GM19468 (cell line): ENCODE measurements around the gene RAD21L1.

Source experiments
- ATAC-seq: cut with Tn5 transposase; IDR thresholded peaks from one replicate; pipeline ENCODE4 v1.9.1; 2021; ENCODE audit warnings: mild to moderate bottlenecking, moderate library complexity, moderate number of reproducible peaks; ENCODE audit not compliant: unreplicated experiment; ENCODE audit errors: extremely low read depth

RAD21L1 gene

DNA sequence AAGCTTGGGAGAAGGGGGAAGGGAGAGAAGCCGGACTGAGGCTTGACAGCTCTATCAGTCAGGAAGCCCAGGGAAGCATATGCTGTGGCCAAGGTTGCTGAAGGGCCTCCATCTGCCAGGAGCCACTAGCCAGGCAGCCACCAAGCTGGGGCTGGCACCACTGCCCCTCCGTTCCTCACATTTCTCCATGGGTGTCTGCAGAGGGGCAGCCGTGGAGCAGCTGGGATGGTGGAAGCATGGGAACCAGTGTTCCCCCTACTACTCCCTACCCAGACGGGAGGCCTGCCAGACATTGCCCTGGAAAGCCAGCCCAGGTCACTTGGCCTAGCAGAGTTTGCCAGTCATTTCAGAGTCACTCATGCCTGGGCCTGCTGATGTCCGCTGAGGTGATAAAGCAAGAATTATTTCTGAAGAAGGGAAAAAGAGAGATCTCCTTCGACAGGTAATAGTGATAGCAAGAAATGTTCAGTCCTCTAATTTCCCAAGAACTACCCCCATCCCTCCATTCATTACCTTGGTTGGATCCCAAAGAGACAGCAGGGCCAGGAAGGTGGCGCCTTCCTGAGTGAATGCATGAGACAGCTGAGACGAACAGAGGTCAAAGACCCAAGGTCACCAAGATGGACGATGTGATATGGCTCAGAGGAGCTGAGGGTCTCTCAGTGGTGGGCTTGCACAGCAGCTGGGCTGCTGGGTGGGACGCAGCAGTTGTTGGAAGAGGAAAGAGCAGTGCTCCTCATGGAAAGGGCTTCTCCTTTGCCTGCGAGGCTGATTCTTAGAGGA is 62.1 kb downstream of the RAD21L1 start:
- no peak for ATAC-seq

DNA sequence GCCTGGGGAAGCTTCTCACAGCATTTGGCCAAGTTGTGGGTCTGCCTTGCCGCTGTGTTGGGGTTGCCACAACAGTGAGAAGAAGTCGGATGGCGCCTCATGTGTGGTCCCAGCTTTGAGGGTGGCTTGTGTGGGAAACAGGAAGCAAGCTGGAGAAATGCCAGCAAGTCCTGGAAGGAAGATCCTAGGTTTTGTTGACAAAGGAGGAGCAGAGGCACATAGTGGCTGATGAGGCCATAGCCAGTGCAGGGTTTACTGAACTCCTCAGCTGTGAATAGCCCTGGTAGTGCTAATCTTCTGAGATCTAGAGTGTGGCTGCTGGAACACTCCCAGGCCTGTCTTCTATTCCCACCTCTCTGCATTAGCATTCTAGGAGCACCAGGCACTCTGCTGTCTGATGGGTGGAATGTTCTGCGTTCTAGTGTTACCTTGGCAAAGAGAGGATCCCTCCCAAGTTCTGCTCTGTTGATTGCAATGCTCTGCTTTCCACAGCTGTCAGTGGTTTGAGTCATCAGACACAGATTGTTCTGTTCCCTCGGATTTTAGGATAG is 65.4 kb downstream of the RAD21L1 start:
- ATAC-seq: no peak

DNA sequence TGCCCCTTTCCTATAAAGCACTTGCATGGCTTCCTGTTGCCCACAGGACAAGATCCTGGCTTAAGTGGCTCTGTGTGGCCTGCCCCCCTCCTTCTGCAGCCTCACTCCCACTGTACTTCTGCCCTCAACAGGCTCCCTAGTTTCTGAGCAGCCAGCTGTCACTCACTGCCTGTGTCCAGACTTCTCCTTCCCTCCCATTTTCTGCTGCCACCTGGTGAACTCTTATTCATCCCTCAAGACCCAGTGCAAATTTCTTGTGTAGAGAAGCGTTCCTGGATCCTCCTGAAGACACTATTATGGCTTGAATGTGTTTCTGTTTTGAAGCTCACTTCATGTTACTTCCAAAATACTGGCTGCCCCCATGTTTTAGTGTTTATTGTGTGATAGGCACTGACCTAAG is 66.8 kb downstream of the RAD21L1 start:
- no peak for ATAC-seq

DNA sequence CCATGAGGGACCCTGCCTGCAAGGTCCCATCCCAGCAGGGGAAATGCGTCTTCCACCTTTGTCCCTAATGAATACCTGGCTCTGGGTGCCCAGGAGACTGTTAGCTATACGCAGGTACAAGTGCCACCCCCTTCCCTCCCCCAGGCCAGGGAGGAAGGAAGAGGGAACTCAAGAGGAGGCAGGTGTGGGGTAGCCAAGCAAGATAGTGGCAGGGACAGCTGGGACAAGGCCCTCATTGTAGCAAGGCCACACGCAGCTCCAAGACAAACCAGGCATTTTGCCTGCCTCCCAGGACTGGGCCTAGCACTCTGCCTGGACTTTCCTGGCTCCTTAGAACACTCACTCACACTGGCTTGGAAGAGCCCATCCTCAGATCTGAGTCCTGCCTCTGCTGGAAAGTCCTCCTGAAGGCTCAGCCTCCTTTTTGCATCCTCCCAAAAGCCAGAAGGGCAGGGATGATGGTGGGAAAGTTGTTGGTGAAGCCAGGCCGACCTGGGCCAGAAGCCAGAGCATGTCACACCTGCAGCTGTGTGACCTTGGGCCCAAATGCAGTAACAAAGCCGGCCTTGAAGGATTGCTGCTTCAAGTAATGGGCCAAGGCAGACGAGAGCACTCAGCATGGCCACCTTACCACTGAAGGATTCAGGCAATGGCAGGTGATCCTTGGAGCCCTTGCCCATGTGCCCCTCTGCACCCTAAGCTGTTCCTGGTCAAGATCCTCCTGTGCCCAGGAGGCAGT is 68.0 kb downstream of the RAD21L1 start:
- no peak for ATAC-seq

DNA sequence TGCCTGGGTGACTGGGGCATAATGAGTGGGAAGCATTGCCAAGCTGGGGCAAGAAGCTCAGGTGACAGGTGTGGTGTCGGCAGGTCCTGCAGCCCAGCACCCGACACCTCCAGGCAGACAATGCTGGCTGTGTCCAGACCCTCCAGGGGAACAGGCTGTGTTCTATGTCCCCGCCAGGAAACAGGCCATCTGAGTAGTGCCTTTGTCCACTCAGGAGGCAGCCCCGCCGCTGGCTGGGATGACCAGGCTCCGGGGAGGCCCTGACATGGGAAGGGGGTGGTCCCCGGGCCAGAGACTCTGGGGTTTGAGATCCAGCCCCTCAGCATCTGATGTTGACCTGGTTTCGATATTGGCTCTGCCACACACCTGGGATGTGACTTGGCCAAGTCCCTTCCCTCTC is 68.7 kb downstream of the RAD21L1 start:
- no peak for ATAC-seq

DNA sequence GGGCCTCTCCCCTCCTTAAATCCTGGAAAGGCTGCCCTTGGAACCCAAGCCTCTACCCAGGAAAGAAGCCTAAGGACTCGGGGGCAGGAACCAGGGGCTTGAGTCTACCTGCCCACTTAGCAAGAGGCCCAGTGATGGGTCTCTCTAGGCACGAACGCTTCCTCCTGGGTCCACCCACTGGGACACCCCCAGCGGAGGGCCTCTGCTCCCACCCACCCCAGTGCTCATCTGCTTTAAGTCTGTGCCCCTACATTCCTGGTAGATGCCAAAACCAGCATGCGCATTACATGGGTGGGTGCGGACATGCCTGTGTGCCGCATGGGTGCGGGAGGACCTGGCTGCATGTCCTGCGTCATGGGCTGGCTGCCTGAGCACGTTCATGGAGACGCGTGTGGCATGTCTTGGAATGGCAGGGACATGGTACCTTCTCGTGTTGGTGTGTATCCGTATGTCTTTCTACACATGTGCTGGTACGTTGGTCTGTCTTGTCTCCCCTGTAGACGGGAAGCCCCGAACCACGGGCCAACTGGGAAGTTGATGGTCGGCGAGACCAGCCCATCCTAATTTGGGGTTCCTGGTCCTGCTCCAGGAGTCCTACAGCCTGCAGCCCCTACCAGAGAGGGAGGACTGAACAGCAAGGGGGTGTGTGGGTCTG is 69.6 kb downstream of the RAD21L1 start:
- no peak for ATAC-seq

DNA sequence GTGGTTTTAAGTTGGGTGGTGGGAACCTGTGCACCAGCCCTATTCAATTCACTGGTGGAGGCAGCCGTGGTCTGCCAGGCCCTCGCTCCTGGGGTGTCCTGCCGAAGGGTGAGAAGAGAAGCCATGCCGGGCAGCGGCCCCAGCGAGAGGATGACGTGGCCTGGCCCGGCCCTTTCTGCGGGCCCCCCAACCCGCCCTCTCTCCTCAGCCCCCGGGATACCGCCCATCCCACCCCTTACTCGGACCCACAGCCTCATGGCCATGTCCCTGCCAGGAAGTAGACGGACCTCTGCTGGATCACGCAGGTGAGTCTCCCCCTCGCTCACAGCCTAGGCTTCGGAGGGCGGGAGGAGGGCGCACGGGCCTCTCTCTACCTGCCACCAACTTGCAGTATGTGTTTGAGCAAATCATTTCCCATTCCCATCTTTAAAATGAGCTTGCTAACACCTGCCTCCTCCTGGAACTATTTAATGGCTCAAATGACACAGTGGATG is 70.3 kb downstream of the RAD21L1 start:
- ATAC-seq: no peak

DNA sequence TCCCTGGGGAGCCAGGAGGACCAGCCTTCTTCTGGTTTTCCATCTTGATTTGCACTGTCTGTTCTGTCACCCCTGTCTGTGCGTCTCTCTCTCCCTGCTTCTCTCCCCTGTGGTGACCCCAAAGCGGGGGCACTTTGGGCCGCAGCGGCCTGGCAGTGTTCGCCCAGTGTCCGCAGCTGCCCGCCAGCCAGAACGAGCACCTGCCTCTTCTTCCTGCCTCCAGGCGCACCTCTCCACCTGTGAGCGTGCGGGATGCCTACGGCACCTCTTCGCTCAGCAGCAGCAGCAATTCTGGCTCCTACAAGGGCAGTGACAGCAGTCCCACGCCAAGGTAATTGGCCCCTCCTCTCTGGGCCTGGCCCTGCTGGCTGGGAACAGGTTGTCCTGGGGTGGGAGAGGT is 71.1 kb downstream of the RAD21L1 start:
- ATAC-seq: no peak

DNA sequence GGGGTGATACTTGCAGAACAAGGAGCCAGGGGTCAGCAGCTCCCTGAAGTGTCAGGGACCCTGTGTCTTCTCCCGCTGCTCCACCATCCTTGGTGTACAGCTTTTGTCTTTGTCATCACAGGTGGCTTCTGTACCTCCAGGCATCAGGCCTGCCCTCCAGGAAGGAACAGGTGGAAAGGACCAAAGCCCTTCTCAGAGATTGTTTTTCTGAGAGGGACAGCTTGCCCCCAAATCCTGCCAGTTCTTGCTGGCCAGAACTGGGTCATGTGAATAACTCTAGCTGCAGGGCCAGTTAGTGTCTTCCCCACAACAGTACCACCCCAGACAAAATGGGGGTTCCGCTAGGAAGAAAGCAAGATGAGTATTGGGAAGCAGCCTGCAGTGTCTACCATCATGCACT is 71.6 kb downstream of the RAD21L1 start:
- no peak for ATAC-seq

DNA sequence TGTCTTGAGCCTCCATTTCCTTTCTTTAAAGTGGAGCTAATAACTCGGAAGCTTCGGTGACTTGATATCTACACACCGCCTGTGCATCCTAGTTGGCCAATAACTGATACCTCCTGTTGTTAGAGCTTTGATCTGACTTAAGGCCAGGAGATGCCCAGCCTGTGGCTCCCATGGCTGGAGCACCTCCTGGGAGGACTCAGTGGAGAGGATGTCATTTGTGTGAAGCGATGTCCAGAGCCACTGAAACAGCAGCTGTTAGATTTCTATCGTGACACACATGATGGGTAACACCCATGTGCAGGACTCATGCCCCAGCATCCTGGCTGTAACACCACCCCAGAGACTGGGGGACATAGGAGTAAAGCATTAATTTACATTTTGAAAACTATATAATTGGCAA is 72.3 kb downstream of the RAD21L1 start:
- ATAC-seq: no peak

DNA sequence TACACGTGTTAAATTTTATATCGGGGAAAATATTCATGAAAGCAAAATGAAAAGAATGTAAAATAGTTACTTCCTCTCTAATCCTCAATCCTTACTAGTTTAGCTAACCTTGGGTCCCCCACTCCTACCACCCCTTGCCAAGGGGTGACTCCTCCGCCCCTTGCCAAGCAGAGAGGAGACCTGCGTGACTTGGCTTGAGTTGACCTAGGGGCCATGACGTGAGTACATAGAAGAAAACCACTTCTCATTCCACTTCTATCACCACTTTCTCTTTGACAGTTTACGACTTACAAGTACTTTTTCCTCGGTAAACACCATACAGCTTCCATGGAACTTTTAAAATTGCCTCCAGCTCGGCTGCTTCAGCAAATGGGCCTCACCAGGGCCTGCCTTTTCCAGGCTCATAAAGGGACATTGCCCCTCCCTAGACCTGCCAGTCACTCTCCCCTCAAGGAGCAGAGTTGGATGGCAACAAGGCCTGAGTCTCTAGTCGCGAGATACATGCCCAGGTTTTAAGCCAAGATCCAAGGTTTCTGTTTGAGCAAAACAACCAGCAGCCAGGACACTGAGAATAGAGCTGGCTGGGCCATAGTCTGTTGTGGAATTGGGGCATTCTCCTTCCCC is 73.2 kb downstream of the RAD21L1 start:
- no peak for ATAC-seq

DNA sequence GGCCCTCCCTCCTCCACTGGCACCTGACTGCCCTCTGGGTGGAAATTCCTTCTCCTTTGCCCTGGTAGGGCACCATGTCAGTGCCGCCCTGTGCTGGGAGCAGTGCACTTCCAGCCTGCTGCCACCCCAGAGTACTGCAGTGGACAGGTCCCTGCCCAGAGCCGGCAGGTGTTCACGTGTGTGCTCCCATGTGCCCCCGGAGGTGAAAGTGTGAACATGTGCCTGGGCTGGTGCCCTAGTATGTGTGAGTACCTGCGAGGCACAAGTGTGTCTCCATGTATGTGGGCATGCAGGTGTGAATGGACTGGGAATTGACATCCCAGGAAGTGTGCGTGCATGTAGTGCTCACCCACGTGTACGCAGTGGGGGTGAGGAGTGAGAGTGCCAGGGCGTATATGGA is 73.7 kb downstream of the RAD21L1 start:
- ATAC-seq: no peak

DNA sequence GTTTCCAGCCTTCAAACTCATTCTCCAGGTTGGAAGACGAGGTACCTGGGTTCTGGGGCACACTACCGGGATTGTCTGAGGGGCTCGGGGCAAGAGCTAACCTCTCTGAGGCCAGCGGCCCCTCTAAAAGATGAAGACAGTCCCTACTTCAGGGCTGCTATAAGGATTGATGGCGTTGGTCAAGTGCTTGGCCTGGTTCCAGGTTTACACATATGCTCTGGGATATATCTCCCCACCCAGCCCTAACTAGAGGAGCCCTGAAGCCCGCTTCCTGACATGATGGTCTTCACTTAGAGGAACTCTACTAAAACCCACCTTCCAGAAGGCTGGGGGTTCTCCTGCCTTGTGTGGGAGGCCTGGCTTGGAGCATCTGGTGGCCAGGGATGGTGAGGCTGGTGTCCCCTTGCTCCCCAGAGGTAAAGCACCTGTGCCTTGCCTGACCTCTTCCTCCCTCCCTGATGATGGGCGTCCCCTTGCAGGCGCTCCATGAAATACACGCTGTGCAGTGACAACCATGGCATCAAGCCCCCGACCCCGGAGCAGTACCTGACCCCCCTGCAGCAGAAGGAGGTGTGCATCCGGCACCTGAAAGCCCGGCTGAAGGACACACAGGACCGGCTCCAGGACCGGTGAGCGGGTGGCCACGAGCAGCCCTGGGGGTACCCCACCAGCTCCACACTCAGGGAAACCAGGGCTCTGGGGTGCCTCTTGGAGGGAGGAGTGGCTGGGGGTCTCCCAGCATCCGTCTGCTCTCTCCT is 74.4 kb downstream of the RAD21L1 start:
- no peak for ATAC-seq

DNA sequence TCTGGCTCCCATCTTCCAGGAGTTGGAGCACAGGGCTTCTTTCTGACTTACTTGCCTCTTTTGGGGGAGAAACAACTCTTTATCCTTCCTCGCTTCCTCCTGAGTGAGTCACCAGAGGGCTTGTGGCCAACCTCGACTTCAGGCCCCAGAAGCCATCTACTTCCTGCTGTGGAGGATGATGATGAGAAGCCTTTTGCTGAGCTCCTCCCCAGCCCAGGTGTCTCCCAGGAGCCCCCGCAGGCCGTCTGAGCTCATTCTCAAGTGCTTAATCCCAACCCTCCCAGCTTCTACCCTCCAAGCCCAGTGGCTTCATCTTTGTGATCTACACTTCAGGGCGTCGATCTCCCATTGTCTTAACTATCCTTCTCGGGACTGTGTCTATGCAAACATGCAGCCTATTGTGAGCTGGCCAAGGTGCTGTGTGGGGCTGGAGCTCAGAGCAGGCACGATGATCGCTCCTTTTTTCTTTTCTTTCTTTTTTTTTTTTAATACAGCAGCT is 75.2 kb downstream of the RAD21L1 start:
- no peak for ATAC-seq

DNA sequence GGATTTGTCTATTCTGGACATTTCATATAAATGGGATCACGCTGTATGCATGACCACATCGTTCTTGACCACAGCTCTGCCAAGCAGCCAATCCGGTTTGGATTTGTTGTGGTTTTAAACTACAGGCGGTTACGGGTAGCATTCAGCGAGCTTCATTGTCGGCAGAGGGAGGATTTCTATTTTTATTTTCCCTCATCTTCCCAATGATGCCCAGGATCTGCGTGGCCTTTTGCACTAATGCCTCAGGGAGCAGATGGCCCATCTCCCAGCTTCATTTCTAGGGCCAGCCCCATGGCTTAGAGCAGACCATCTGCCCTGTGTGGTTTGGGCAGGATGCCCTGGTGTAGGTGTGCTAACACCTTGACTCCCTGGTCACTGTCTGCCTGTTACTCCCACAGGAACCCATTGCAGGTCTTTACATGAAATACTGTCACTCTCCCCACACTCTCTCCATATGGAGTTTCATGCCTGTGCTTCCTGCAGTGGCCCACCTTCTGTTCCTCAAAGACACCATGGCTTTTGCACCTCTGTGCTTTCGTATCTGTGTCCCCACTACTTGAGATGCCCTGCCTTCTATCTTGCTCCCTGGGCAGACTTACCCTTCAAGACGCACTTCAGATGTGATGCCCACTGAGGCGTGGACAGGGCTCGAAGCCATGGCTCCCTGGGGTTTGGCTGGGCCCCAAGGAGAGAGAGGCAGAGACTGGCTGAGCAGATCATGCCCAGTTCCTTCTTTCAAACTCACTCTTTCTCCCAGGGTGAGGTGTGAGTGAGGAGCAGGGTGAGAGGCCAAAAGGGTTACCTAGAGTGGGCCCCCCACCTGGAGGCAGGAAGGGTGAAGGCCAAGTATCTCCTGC is 77.1 kb downstream of the RAD21L1 start:
- ATAC-seq: no peak

DNA sequence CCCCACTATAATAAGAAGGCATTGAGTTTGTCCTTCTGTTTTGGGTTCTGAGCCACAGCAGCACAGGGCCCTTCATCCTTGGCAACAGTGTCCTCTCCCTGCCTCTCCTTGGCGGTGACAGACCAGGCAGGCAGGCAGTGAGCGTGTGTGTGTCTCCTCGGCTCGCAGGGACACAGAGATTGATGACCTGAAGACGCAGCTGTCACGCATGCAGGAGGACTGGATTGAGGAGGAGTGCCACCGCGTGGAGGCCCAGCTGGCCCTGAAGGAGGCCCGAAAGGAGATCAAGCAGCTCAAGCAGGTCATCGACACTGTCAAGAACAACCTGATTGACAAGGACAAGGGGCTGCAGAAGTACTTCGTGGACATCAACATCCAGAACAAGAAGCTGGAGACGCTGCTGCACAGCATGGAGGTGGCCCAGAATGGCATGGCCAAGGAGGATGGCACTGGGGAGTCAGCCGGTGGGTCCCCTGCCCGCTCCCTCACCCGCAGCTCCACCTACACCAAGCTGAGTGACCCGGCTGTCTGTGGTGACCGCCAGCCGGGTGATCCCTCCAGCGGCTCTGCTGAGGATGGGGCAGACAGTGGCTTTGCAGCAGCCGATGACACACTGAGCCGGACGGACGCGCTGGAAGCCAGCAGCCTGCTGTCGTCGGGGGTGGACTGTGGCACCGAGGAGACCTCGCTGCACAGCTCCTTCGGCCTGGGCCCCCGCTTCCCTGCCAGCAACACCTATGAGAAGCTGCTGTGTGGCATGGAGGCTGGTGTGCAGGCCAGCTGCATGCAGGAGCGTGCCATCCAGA is 79.1 kb downstream of the RAD21L1 start:
- no peak for ATAC-seq
